OCI-LY1 (cell line): ENCODE data around the gene PDE4D.

Source experiments
- H2AFZ ChIP-seq: fragments of 200-600 bp; sonication (generic), shearing (Covaris generic); 2 replicates; pipeline ENCODE4 v1.6.0; 2014; ENCODE audit warnings: antibody characterized with exemption, mild to moderate bottlenecking, low read length
- H3F3A ChIP-seq: fragments of 200-600 bp; sonication (generic), shearing (Covaris generic); 2 replicates; pipeline ENCODE4 v1.6.0; 2014; ENCODE audit warnings: mild to moderate bottlenecking, antibody characterized with exemption, low read length, moderate library complexity; ENCODE audit not compliant: insufficient read depth
- H3K27ac ChIP-seq: fragments of 200-600 bp; sonication (generic); 2 replicates; pipeline ENCODE4 v1.5.1; 2014; ENCODE audit warnings: low read length, mixed run types, mild to moderate bottlenecking, low read depth; ENCODE audit not compliant: poor library complexity, severe bottlenecking
- H3K27me3 ChIP-seq: fragments of 200-600 bp; sonication (generic); 2 replicates; pipeline ENCODE4 v1.6.0; 2014; ENCODE audit warnings: antibody characterized with exemption, mild to moderate bottlenecking, low read length, moderate library complexity; ENCODE audit not compliant: insufficient read depth
- H3K36me3 ChIP-seq: fragments of 200-600 bp; sonication (generic); 2 replicates; pipeline ENCODE4 v1.6.1; 2014; ENCODE audit warnings: mild to moderate bottlenecking, antibody characterized with exemption, low read length, moderate library complexity, mixed read lengths; ENCODE audit not compliant: insufficient read depth
- H3K4me1 ChIP-seq: fragments of 200-600 bp; sonication (generic); 2 replicates; pipeline ENCODE4 v1.5.1; 2014; ENCODE audit warnings: mild to moderate bottlenecking, low read length, moderate library complexity; ENCODE audit not compliant: insufficient read depth, severe bottlenecking
- H3K4me2 ChIP-seq: fragments of 200-600 bp; sonication (generic), shearing (Covaris generic); 2 replicates; pipeline ENCODE4 v1.6.1; 2014; ENCODE audit warnings: low read length
- H3K4me3 ChIP-seq: fragments of 200-600 bp; sonication (generic); 2 replicates; pipeline ENCODE4 v1.5.1; 2014; ENCODE audit warnings: low read length, low read depth, mild to moderate bottlenecking, mixed read lengths; ENCODE audit not compliant: poor library complexity, severe bottlenecking
- H3K79me2 ChIP-seq: fragments of 200-600 bp; shearing (Covaris generic); 2 replicates; pipeline ENCODE4 v1.6.1; 2016; ENCODE audit warnings: mixed run types, low read length, mixed read lengths; ENCODE audit not compliant: insufficient read depth
- H3K9ac ChIP-seq: fragments of 200-600 bp; sonication (generic), shearing (Covaris generic); 2 replicates; pipeline ENCODE4 v1.6.1; 2014; ENCODE audit warnings: mild to moderate bottlenecking, low read length, mixed read lengths
- H3K9me2 ChIP-seq: fragments of 200-600 bp; sonication (generic), shearing (Covaris generic); 2 replicates; pipeline ENCODE4 v1.6.1; 2014; ENCODE audit warnings: low read depth, mild to moderate bottlenecking, low read length, mixed read lengths
- H3K9me3 ChIP-seq: fragments of 200-600 bp; shearing (Covaris generic); 2 replicates; pipeline ENCODE4 v1.6.1; 2014; ENCODE audit warnings: low read length, mixed read lengths
- H4K20me1 ChIP-seq: fragments of 200-600 bp; sonication (generic), shearing (Covaris generic); 2 replicates; pipeline ENCODE4 v1.6.0; 2016; ENCODE audit warnings: mild to moderate bottlenecking, low read length; ENCODE audit not compliant: insufficient read depth
- CTCF ChIP-seq: fragments of 200-600 bp; sonication (generic), shearing (Covaris generic); IDR thresholded peaks from 2 replicates; pipeline ENCODE4 v1.5.1; 2017; ENCODE audit warnings: mild to moderate bottlenecking, antibody characterized with exemption, low read length, moderate library complexity, mixed read lengths
- EZH2 ChIP-seq: fragments of 200-600 bp; sonication (generic), shearing (Covaris generic); IDR thresholded peaks from 2 replicates; pipeline ENCODE4 v1.8.0; 2017; ENCODE audit warnings: borderline replicate concordance, mixed run types, mild to moderate bottlenecking, antibody characterized with exemption, low read length, moderate library complexity, mixed read lengths

The PDE4D gene

GRCh38 chr5:59519338-59519737, 374.2 kb downstream of the PDE4D start:
- Histone ChIP-seq H3K9me2 (no peaks in the 10 kb centered on the region), H3K4me2 (no peak overlapping the region), H3K9me3 (no peaks in the 10 kb centered on the region), H3F3A (no peaks in the 10 kb centered on the region), H4K20me1 (no peaks in the 10 kb centered on the region), H3K27me3 (no peaks in the 10 kb centered on the region), H3K36me3 (no peaks in the 10 kb centered on the region), H3K4me1 (no peaks in the 10 kb centered on the region), H3K79me2 (no peaks in the 10 kb centered on the region), H2AFZ (no peak overlapping the region), H3K9ac (no peak overlapping the region), H3K27ac (no peak overlapping the region), H3K4me3 (no peak overlapping the region)
- TF ChIP-seq CTCF (no peak), EZH2 (no peak)

- H3K79me2 ChIP-seq: no peaks in the 10 kb centered on the region
- no peak overlapping the region for H3K9ac ChIP-seq
- no peaks in the 10 kb centered on the region for H3K9me3 ChIP-seq
- no peak overlapping the region for H3K4me2 ChIP-seq
- H4K20me1 ChIP-seq: no peaks in the 10 kb centered on the region
- no peak overlapping the region for H3K27ac ChIP-seq
- TF ChIP-seq EZH2 (no peak), CTCF (no peak)
- no peaks in the 10 kb centered on the region for H3K36me3 ChIP-seq
- 0 out of 2 replicates have a peak, but pooled peaks cover under 1% of the 10 kb centered on the region for H3K9me2 ChIP-seq
- no peaks in the 10 kb centered on the region for H3F3A ChIP-seq
- no peaks in the 10 kb centered on the region for H3K27me3 ChIP-seq
- H3K4me1 ChIP-seq: no peaks in the 10 kb centered on the region
- H3K4me3 ChIP-seq: no peak overlapping the region
- no peak overlapping the region for H2AFZ ChIP-seq
These were observed 375.5 kb downstream of the PDE4D start for GRCh38 chr5:59517926-59518585.

GRCh38 chr5:59516161-59516560, 377.4 kb downstream of the PDE4D start:
- H2AFZ ChIP-seq: no peak overlapping the region
- peaks cover 4% of the 10 kb centered on the region; the same call in 1 of the 2 replicates for H3K9me2 ChIP-seq
- H3K4me1 ChIP-seq: no peaks in the 10 kb centered on the region
- H3K9ac ChIP-seq: no peak overlapping the region
- H3K36me3 ChIP-seq: no peaks in the 10 kb centered on the region
- no peaks in the 10 kb centered on the region for H4K20me1 ChIP-seq
- no peaks in the 10 kb centered on the region for H3F3A ChIP-seq
- H3K4me3 ChIP-seq: no peak overlapping the region
- no peak for TF ChIP-seq EZH2
- TF ChIP-seq CTCF: no peak
- no peak overlapping the region for H3K4me2 ChIP-seq
- no peaks in the 10 kb centered on the region for H3K79me2 ChIP-seq
- H3K9me3 ChIP-seq: no peaks in the 10 kb centered on the region
- no peaks in the 10 kb centered on the region for H3K27me3 ChIP-seq
- no peak overlapping the region for H3K27ac ChIP-seq
